HG03442 (cell line): ENCODE results near the gene FRMPD2.
"Not testable (repeated sequence)": the region's sequence is repeated elsewhere in the genome, so short reads cannot be mapped to it uniquely, and the experiment has no call there.

Source experiments
- ATAC-seq: cut with Tn5 transposase; IDR thresholded peaks from one replicate; pipeline ENCODE4 v1.9.1; 2021; ENCODE audit warnings: mild to moderate bottlenecking, moderate library complexity; ENCODE audit not compliant: unreplicated experiment

Gene FRMPD2

GRCh38 chr10:48254750-48255512 is 19.6 kb downstream of the FRMPD2 start:
- no peak for ATAC-seq

- ATAC-seq, result no peak
These were observed 20.4 kb downstream of the FRMPD2 start for GRCh38 chr10:48253970-48254657.

- no peak for ATAC-seq
These were observed 22.2 kb downstream of the FRMPD2 start for GRCh38 chr10:48252354-48252650.

GRCh38 chr10:48251525-48252353 is 22.8 kb downstream of the FRMPD2 start:
- ATAC-seq, result no peak

GRCh38 chr10:48251152-48251524 is 23.4 kb downstream of the FRMPD2 start:
- no peak for ATAC-seq

GRCh38 chr10:48249763-48250351 is 24.6 kb downstream of the FRMPD2 start:
- ATAC-seq, result no peak

- no peak for ATAC-seq
These were observed 25.3 kb downstream of the FRMPD2 start for GRCh38 chr10:48249004-48249762.

- ATAC-seq, result no peak
These were observed 26.0 kb downstream of the FRMPD2 start for GRCh38 chr10:48248462-48248861.

- no peak for ATAC-seq
These were observed 26.8 kb downstream of the FRMPD2 start for GRCh38 chr10:48247680-48248079.

GRCh38 chr10:48246501-48246900 is 28.0 kb downstream of the FRMPD2 start:
- no peak for ATAC-seq

- no peak for ATAC-seq
These were observed 28.5 kb downstream of the FRMPD2 start for GRCh38 chr10:48245977-48246376.

GRCh38 chr10:48243921-48244320 is 30.6 kb downstream of the FRMPD2 start:
- not testable (repeated sequence) for ATAC-seq

- ATAC-seq, result no peak
These were observed 31.0 kb downstream of the FRMPD2 start for GRCh38 chr10:48243487-48243886.

- no peak for ATAC-seq
These were observed 32.2 kb downstream of the FRMPD2 start for GRCh38 chr10:48242171-48242904.

- no peak for ATAC-seq
These were observed 33.2 kb downstream of the FRMPD2 start for GRCh38 chr10:48241332-48241731.

- no peak for ATAC-seq
These were observed 34.3 kb downstream of the FRMPD2 start for GRCh38 chr10:48240196-48240595.

- no peak for ATAC-seq
These were observed 34.9 kb downstream of the FRMPD2 start for GRCh38 chr10:48239618-48240017.

- no peak for ATAC-seq
These were observed 35.5 kb downstream of the FRMPD2 start for GRCh38 chr10:48238826-48239520.
